ENCODE results near the gene NOXA1. TPM values are rescaled to one million over a fixed set of nuclear protein-coding genes. Genes with fewer than 3 reads are reported as not detected.

The NOXA1 gene
- polyA plus RNA-seq, 3 donors: 1.3 to 9.4 (median 1.6) TPM

GRCh38 chr9:137380606-137381005 lies 42.6 kb upstream of the NOXA1 start:
- no peak for TF ChIP-seq CTCF (IDR thresholded peaks at IDR 0.05)
- no peak for DNase-seq
- Histone ChIP-seq H3K79me2 (ENCODE audit: insufficient read depth, low read length) (no peaks in the 10 kb centered on the region), H3K4me2 (replicated peaks; ENCODE audit: extremely low read depth, low read length, poor library complexity, severe bottlenecking) (no peak overlapping the region), H3K36me3 (replicated peaks in 1 of 2; ENCODE audit: control insufficient read depth in 1 of 2, insufficient read depth in 2 of 2, low read length in 2 of 2) (no peaks in the 10 kb centered on the region), H2AFZ (ENCODE audit: insufficient read depth, low read depth, low read length, poor library complexity, severe bottlenecking) (no peak overlapping the region), H3K27ac (ENCODE audit: low read depth in 1 of 2, low read length in 2 of 2) (no peak overlapping the region), H3K4me3 (replicated peaks in 1 of 3; ENCODE audit: low read depth in 2 of 3, low read length in 3 of 3) (no peak overlapping the region), H3K27me3 (ENCODE audit: control insufficient read depth in 2 of 2, insufficient read depth in 2 of 2, low read length in 2 of 2) (no peaks in the 10 kb centered on the region), H3K9ac (ENCODE audit: insufficient read depth, low read length, poor library complexity, severe bottlenecking) (no peak overlapping the region), H4K20me1 (ENCODE audit: insufficient read depth, low read length) (no peaks in the 10 kb centered on the region), H3K9me3 (replicated peaks in 1 of 2; ENCODE audit: control insufficient read depth in 1 of 2, insufficient read depth in 1 of 2, low read length in 2 of 2) (peaks cover 8 to 29% of the 10 kb centered on the region in 2 donors), H3K4me1 (ENCODE audit: control insufficient read depth in 1 of 2, insufficient read depth in 2 of 2, low read length in 2 of 2) (no peaks in the 10 kb centered on the region)
- Mint-ChIP-seq H3K4me1 (no peaks in the 10 kb centered on the region), H3K4me3 (no peak overlapping the region), H3K27ac (no peak overlapping the region), H3K36me3 (peaks cover 0 to 4% of the 10 kb centered on the region in 2 donors), H3K27me3 (ENCODE audit: low read depth in 3 of 3) (peaks cover 0 to 4% (median 2%) of the 10 kb centered on the region in 3 donors), H3K9me3 (peaks cover 9 to 39% (median 20%) of the 10 kb centered on the region in 7 donors)
- intact Hi-C loops (cut with micrococcal nuclease): no loop called here
- 89% methylated on average over 1 of the region's 7 CpGs for WGBS (ENCODE audit: insufficient coverage)

DNA sequence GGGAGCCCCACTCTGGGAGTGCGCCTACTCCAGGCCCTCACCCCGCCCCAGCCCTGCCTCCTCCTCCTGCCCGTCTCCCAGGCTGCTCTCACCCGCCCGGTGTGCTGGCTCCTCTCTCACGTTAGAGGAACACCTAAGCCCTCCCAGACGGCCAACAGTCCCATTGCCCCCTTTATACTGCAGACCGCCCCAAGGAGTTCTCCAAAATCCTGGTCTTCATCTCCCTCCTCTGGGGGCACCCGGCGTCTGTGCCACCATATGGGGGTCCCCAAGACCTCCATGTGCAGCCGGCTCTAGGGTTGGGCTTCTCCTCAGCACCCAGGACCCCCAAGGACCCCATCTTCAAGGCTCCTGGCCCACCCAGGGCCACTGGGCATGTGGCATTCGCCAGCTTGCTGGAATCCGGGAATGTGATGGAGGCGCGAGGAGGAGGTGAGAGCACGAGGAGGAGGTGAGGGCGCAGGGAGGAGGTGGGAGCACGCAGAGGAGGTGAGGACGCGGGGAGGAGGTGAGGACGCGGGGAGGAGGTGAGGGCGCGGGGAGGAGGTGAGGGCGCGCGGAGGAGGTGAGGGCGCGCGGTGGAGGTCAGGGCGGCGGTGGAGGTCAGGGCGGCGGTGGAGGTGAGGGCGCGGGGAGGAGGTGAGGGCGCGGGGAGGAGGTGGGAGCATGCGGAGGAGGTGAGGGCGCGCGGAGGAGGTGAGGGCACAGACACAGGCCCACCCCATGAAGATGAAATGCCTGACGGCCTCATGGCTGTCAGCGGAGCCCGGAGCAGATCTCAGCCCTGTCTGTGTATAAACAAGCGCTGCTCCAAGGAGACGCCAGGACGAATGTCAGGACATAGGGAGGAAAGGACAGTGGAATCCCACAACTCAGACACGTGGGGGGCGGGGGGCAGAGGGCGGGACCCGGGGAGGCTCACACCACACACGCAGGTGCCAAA lies 41.4 kb upstream of the NOXA1 start:
- H3K27ac ChIP-seq (ENCODE audit: low read depth in 1 of 2, low read length in 2 of 2): no peak overlapping the region
- DNase-seq: no peak

More for the DNA sequence above, 41.4 kb upstream of the NOXA1 start:
- Histone ChIP-seq H3K79me2 (ENCODE audit: insufficient read depth, low read length) (no peaks in the 10 kb centered on the region), H4K20me1 (ENCODE audit: insufficient read depth, low read length) (no peaks in the 10 kb centered on the region), H3K4me3 (replicated peaks in 1 of 3; ENCODE audit: low read depth in 2 of 3, low read length in 3 of 3) (no peak overlapping the region), H2AFZ (ENCODE audit: insufficient read depth, low read depth, low read length, poor library complexity, severe bottlenecking) (no peak overlapping the region), H3K4me1 (ENCODE audit: control insufficient read depth in 1 of 2, insufficient read depth in 2 of 2, low read length in 2 of 2) (no peaks in the 10 kb centered on the region), H3K27me3 (ENCODE audit: control insufficient read depth in 2 of 2, insufficient read depth in 2 of 2, low read length in 2 of 2) (no peaks in the 10 kb centered on the region), H3K9ac (ENCODE audit: insufficient read depth, low read length, poor library complexity, severe bottlenecking) (no peak overlapping the region), H3K4me2 (replicated peaks; ENCODE audit: extremely low read depth, low read length, poor library complexity, severe bottlenecking) (no peak overlapping the region), H3K9me3 (replicated peaks in 1 of 2; ENCODE audit: control insufficient read depth in 1 of 2, insufficient read depth in 1 of 2, low read length in 2 of 2) (peaks cover 4 to 18% of the 10 kb centered on the region in 2 donors), H3K36me3 (replicated peaks in 1 of 2; ENCODE audit: control insufficient read depth in 1 of 2, insufficient read depth in 2 of 2, low read length in 2 of 2) (no peaks in the 10 kb centered on the region)
- no peak overlapping the region for H3K4me3 Mint-ChIP-seq
- H3K4me1 Mint-ChIP-seq: no peaks in the 10 kb centered on the region
- TF ChIP-seq CTCF (IDR thresholded peaks at IDR 0.05): no peak
- peaks cover 0 to 4% of the 10 kb centered on the region in 2 donors for H3K36me3 Mint-ChIP-seq
- peaks cover 7 to 28% (median 13%) of the 10 kb centered on the region in 7 donors for H3K9me3 Mint-ChIP-seq
- 96% methylated on average over 48 of the region's 53 CpGs for WGBS (ENCODE audit: insufficient coverage)
- intact Hi-C loops (cut with micrococcal nuclease): no loop called here
- H3K27ac Mint-ChIP-seq: peak overlapping the region in 2 of 7 donors; percentile 68 to 71
- peaks cover 0 to 4% (median 2%) of the 10 kb centered on the region in 3 donors for H3K27me3 Mint-ChIP-seq (ENCODE audit: low read depth in 3 of 3)
